ENCODE data around the gene PDIA5.

GRCh38 chr3:123021996-123022510 lies 44.8 kb upstream of the PDIA5 start:
- TF ChIP-seq JUND (IDR thresholded peaks at IDR 0.05): no peak
- no peak for TF ChIP-seq CTCF (IDR thresholded peaks at IDR 0.05 in 2 of 3, conservative IDR thresholded peaks at IDR 0.05 in 1 of 3; ENCODE audit: borderline replicate concordance in 1 of 3, insufficient read depth in 1 of 3, low read depth in 2 of 3, low read length in 2 of 3)
- no peak for TF ChIP-seq EZH2phosphoT487 (IDR thresholded peaks at IDR 0.05; ENCODE audit: borderline replicate concordance)
- no peak for TF ChIP-seq SIN3A (IDR thresholded peaks at IDR 0.05; ENCODE audit: low read depth)
- TF ChIP-seq EGR1 (IDR thresholded peaks at IDR 0.05; ENCODE audit: low read depth): no peak
- no peak for TF ChIP-seq POLR2AphosphoS5 (IDR thresholded peaks at IDR 0.05; ENCODE audit: low read depth, low read length)
- TF ChIP-seq POLR2A (IDR thresholded peaks at IDR 0.05; ENCODE audit: borderline replicate concordance, extremely low read depth, insufficient read depth, insufficient read length): no peak
- no peak for TF ChIP-seq CEBPB (IDR thresholded peaks at IDR 0.05; ENCODE audit: low read depth)
- no peak for TF ChIP-seq REST (IDR thresholded peaks at IDR 0.05; ENCODE audit: low read depth)
- no peak for TF ChIP-seq ZNF274 (IDR thresholded peaks at IDR 0.05; ENCODE audit: low read depth, low read length)
- no peak for TF ChIP-seq YY1 (IDR thresholded peaks at IDR 0.05; ENCODE audit: extremely low read depth, insufficient replicate concordance, low read depth, low read length)
- no peak for TF ChIP-seq ELF1 (IDR thresholded peaks at IDR 0.05; ENCODE audit: borderline replicate concordance, low read depth)

Measured in HCT116 (cell line).